Measurements from ENCODE around the gene S1PR4. TPM values are rescaled to one million over a fixed set of nuclear protein-coding genes. Genes with fewer than 3 reads are reported as not detected.

S1PR4 gene
- total and polyA plus RNA-seq, 9 of the 15 experiments (the other 6 are each of a cell fraction or from before 2014, with no cell fraction given), result 0.27 TPM; not detected in 8

DNA sequence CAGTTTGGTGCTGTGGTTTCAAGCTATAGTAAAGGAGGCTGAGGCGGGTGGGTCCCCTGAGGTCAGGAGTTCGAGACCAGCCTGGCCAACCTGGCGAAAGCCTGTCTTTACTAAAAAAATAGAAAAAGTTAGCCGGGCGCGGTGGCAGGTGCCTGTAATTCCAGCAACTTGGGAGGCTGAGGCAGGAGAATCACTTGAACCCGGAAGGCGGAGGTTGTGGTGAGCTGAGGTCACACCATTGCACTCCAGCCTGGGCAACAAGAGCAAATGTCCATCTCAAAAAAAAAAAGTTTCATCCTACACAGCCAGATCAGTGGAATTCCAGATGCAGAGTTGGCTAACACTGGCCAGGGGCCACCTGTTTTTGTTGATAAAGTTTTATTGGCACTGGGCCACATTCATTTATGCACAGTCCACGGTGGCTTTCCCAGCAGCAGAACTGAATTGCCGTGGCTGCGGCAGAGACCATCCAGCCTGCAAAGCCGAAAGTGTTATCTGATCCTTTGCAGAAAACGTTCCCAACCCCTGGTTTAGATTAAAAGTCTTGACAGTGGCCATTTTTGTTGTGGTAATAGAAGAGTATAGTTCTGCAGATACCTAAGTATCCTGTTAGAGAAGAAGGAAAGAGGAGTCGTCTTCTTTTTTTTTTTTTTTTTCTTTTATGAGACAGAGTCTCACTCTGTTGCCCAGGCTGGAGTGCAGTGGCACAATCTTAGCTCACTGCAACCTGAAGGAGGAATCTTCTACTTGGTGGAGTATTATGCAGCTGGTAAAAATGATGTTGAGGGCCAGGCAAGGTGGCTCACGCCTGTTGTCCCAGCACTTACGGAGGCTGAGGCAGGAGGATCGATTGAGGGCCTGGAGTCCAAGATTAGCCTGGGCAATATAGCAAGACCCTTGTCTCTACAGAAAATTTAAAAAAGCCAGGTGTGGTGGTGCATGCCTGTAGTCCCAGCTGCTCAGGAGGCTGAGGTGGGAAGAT, 15.8 kb downstream of the S1PR4 start:
- Histone ChIP-seq H3K4me3 (no peak overlapping the region), H3K4me1 (replicated peaks in 1 of 2; ENCODE audit: control insufficient read depth in 2 of 2, insufficient read depth in 2 of 2, low read length in 2 of 2) (peaks cover 11 to 83% of the 10 kb centered on the region in 2 experiments), H3K27me3 (ENCODE audit: control insufficient read depth in 2 of 2, insufficient read depth in 2 of 2, low read length in 2 of 2) (no peaks in the 10 kb centered on the region), H3K27ac (ENCODE audit: extremely low read depth, low read depth, low read length) (peak overlapping the region; percentile 63; the same call in 2 of the 3 replicates), H2AFZ (ENCODE audit: low read depth, low read length) (no peak overlapping the region), H3K79me2 (ENCODE audit: control insufficient read depth, insufficient read depth, low read length) (peaks cover 56% of the 10 kb centered on the region), H3K9ac (ENCODE audit: insufficient read depth in 1 of 2, low read depth in 2 of 2, low read length in 2 of 2) (peak overlapping the region; percentile 33 to 81; a peak in 3 of 4 replicates), H4K20me1 (replicated peaks; ENCODE audit: control insufficient read depth, insufficient read depth, low read length) (peaks cover 17% of the 10 kb centered on the region; the same call in 1 of the 2 replicates), H3K36me3 (ENCODE audit: control insufficient read depth, insufficient read depth, low read length) (peaks cover 74% of the 10 kb centered on the region; the same call in 2 of the 3 replicates), H3K9me1 (ENCODE audit: control insufficient read depth, insufficient read depth, low read length) (no peaks in the 10 kb centered on the region), H3K4me2 (ENCODE audit: insufficient read depth, low read length) (peak overlapping the region; percentile 43; the same call in 1 of the 2 replicates), H3K9me3 (replicated peaks; ENCODE audit: control insufficient read depth, insufficient read depth, low read depth, low read length) (no peaks in the 10 kb centered on the region)
- FAIRE-seq, result peak; percentile 100
- CTCF ChIA-PET (ENCODE audit: low intra/inter-chr PET ratio), result no interaction called here
- no TSS peak for BruUV-seq (replicated peaks)
- peak; percentile 85 for ATAC-seq
- in situ Hi-C loops (cut with MboI) (no loop called here), intact Hi-C loops (cut with micrococcal nuclease) (no loop called here)
- POLR2A ChIA-PET, result interaction anchor here (0.6 to 1.0 kb wide), 4 partner anchors 8 to 213 kb away, joined by 3 to 4 read pairs (median 4); no protein-coding TSS in a partner anchor
- DNase-seq (ENCODE audit: extremely low read depth in 1 of 4, low spot score in 3 of 4), result peak; percentile 76 to 91 (median 80)
- WGBS (ENCODE audit: insufficient coverage, low coverage, missing lambda C conversion rate), result 30% methylated on average over 16 of the region's 17 CpGs
- no peak for TF ChIP-seq KDM4B (IDR thresholded peaks at IDR 0.05; ENCODE audit: borderline replicate concordance in 2 of 2, low read depth in 1 of 2)
- TF ChIP-seq ZNF668 (CRISPR knock-in tag; IDR thresholded peaks at IDR 0.05), result no peak
- TF ChIP-seq NONO (IDR thresholded peaks at IDR 0.05; ENCODE audit: low read depth in 2 of 2, low read length in 1 of 2), result no peak
- TF ChIP-seq SMARCB1 (IDR thresholded peaks at IDR 0.05; ENCODE audit: insufficient read length, low read depth), result no peak
- TF ChIP-seq, protein P1, sequence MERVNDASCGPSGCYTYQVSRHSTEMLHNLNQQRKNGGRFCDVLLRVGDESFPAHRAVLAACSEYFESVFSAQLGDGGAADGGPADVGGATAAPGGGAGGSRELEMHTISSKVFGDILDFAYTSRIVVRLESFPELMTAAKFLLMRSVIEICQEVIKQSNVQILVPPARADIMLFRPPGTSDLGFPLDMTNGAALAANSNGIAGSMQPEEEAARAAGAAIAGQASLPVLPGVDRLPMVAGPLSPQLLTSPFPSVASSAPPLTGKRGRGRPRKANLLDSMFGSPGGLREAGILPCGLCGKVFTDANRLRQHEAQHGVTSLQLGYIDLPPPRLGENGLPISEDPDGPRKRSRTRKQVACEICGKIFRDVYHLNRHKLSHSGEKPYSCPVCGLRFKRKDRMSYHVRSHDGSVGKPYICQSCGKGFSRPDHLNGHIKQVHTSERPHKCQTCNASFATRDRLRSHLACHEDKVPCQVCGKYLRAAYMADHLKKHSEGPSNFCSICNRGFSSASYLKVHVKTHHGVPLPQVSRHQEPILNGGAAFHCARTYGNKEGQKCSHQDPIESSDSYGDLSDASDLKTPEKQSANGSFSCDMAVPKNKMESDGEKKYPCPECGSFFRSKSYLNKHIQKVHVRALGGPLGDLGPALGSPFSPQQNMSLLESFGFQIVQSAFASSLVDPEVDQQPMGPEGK (CRISPR knock-in tag; IDR thresholded peaks at IDR 0.05; ENCODE audit: borderline replicate concordance), result no peak
- TF ChIP-seq ZFP36 (IDR thresholded peaks at IDR 0.05; ENCODE audit: low read depth, low read length, partially characterized antibody), result peak; percentile 19
- peak; percentile 25; the same call in 1 of the 2 replicates for TF ChIP-seq NKRF (IDR thresholded peaks at IDR 0.05; ENCODE audit: borderline replicate concordance)
- no peak for TF ChIP-seq ETS2 (tag; IDR thresholded peaks at IDR 0.05; ENCODE audit: borderline replicate concordance, poor library complexity, severe bottlenecking)
- TF ChIP-seq HNRNPH1 (optimal IDR thresholded peaks at IDR 0.05; ENCODE audit: low read depth, low read length), result no peak
- TF ChIP-seq, protein P2, sequence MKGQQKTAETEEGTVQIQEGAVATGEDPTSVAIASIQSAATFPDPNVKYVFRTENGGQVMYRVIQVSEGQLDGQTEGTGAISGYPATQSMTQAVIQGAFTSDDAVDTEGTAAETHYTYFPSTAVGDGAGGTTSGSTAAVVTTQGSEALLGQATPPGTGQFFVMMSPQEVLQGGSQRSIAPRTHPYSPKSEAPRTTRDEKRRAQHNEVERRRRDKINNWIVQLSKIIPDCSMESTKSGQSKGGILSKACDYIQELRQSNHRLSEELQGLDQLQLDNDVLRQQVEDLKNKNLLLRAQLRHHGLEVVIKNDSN (CRISPR knock-in tag; IDR thresholded peaks at IDR 0.05), result no peak
- TF ChIP-seq DMBX1 (CRISPR knock-in tag; IDR thresholded peaks at IDR 0.05; ENCODE audit: borderline replicate concordance), result peak; percentile 55; the same call in 1 of the 2 replicates
- TF ChIP-seq CREB5 (CRISPR knock-in tag; IDR thresholded peaks at IDR 0.05), result no peak

All from K562 (cell line).